CD4-positive, CD25-positive, alpha-beta regulatory T cell (primary cell): ENCODE measurements around the gene CLPTM1L. TPM values are rescaled to one million over a fixed set of nuclear protein-coding genes. Genes with fewer than 3 reads are reported as not detected.
"Not testable (repeated sequence)": the region's sequence is repeated elsewhere in the genome, so short reads cannot be mapped to it uniquely, and the experiment has no call there.

ENCODE experiments used
- ATAC-seq, 2 donors: fragments of 150-1000 bp; cut with Tn5 transposase; one replicate each; pipeline ENCODE4 v1.10.0; 2021; ENCODE audit warnings: low read depth in 2 of 2, moderate number of reproducible peaks in 2 of 2, moderate library complexity in 1 of 2
- DNase-seq, 3 donors: peaks; one replicate each; pipeline versions ENCODE4 v3.0.0 to v3.0.0-alpha.2; 2012 to 2022; ENCODE audit warnings: mixed read lengths in 1 of 3
- H3K27ac ChIP-seq: one replicate; pipeline ENCODE4 v1.7.0; 2013; ENCODE audit warnings: mild to moderate bottlenecking, low read length; ENCODE audit not compliant: insufficient read depth, poor library complexity, severe bottlenecking
- H3K27me3 ChIP-seq: one replicate; pipeline ENCODE4 v1.7.0; 2013; ENCODE audit warnings: low read length; ENCODE audit not compliant: control insufficient read depth, insufficient read depth
- H3K36me3 ChIP-seq: one replicate; pipeline ENCODE4 v1.7.0; 2013; ENCODE audit warnings: mild to moderate bottlenecking, low read length, moderate library complexity; ENCODE audit not compliant: control insufficient read depth, insufficient read depth
- H3K4me1 ChIP-seq: 2 replicates; pipeline ENCODE4 v1.7.0; 2013; ENCODE audit warnings: mild to moderate bottlenecking, low read length; ENCODE audit not compliant: insufficient read depth, control insufficient read depth, poor library complexity, severe bottlenecking
- H3K4me3 ChIP-seq: one replicate; pipeline ENCODE4 v1.7.0; 2013; ENCODE audit warnings: low read depth, mild to moderate bottlenecking, low read length, moderate library complexity
- H3K9me3 ChIP-seq, 2 experiments: 1 replicate in 1 of 2; 2 replicates in 1 of 2; pipeline ENCODE4 v1.7.0; 2013; ENCODE audit warnings: low read length in 2 of 2, mild to moderate bottlenecking in 1 of 2, moderate library complexity in 1 of 2; ENCODE audit not compliant: control insufficient read depth in 2 of 2
- H3K27ac Mint-ChIP-seq, 3 donors: one replicate each; pipeline ENCODE4 v1.8.0; 2020 to 2022; ENCODE audit warnings: mild to moderate bottlenecking in 3 of 3, mixed read lengths in 3 of 3, moderate library complexity in 2 of 3
- H3K27me3 Mint-ChIP-seq: one replicate; pipeline ENCODE4 v1.8.0; 2022; ENCODE audit warnings: mild to moderate bottlenecking, mixed read lengths
- H3K36me3 Mint-ChIP-seq: one replicate; pipeline ENCODE4 v1.8.0; 2020; ENCODE audit warnings: mixed read lengths
- H3K4me1 Mint-ChIP-seq, 4 donors: one replicate each; pipeline ENCODE4 v1.8.0; 2020 to 2022; ENCODE audit warnings: mixed read lengths in 4 of 4, mild to moderate bottlenecking in 1 of 4
- H3K4me3 Mint-ChIP-seq, 4 donors: one replicate each; pipeline ENCODE4 v1.8.0; 2020 to 2022; ENCODE audit warnings: mild to moderate bottlenecking in 4 of 4, mixed read lengths in 4 of 4, moderate library complexity in 3 of 4
- H3K9me3 Mint-ChIP-seq, 7 donors: one replicate each; pipeline ENCODE4 v1.8.0; 2020 to 2022; ENCODE audit warnings: mixed read lengths in 7 of 7, mild to moderate bottlenecking in 3 of 7, moderate library complexity in 2 of 7
- polyA plus RNA-seq, 4 donors: library from polyadenylated mRNA; unstranded; fragments of 300-500 nt; fragmentation: Illumina TruSeq; gene quantifications; one replicate each; pipeline ENCODE4 v1.2.3, GENCODE V29; 2021
- total RNA-seq: library from RNA; stranded (reverse); gene quantifications from one replicate; pipeline ENCODE4 v1.2.3, GENCODE V29; 2022

Gene CLPTM1L
- total and polyA plus RNA-seq, 5 donors from 2014 or later = 25.3 to 104 (median 58.8) TPM

DNA sequence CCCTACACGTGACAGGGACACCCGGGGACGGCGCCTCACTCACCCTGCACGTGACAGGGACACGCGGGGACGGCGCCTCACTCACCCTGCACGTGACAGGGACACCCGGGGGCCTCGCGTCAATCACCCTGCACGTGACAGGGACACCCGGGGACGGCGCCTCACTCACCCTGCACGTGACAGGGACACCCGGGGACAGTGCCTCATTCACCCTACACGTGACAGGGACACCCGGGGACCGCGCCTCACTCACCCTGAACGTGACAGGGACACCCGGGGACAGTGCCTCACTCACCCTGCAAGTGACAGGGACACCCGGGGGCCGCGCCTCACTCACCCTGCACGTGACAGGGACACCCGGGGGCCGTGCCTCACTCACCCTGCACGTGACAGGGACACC is 55.3 kb downstream of the CLPTM1L start:
- not testable (repeated sequence) for H3K36me3 ChIP-seq, H3K36me3 Mint-ChIP-seq, ATAC-seq, DNase-seq, H3K9me3 ChIP-seq, H3K27me3 ChIP-seq, H3K4me1 ChIP-seq, H3K27me3 Mint-ChIP-seq, H3K9me3 Mint-ChIP-seq, H3K27ac Mint-ChIP-seq, H3K4me3 Mint-ChIP-seq, H3K4me3 ChIP-seq, H3K27ac ChIP-seq
- H3K4me1 Mint-ChIP-seq = peaks cover 0 to 10% (median 4%) of the 10 kb centered on the region in 4 donors

GRCh38 chr5:1288439-1289335 is 56.2 kb downstream of the CLPTM1L start:
- Histone ChIP-seq H3K27me3 (no peaks in the 10 kb centered on the region), H3K4me1 (peaks cover 1% of the 10 kb centered on the region), H3K27ac (no peak overlapping the region), H3K9me3 (no peaks in the 10 kb centered on the region), H3K36me3 (no peaks in the 10 kb centered on the region), H3K4me3 (no peak overlapping the region)
- H3K9me3 Mint-ChIP-seq = peaks cover 0 to 4% (median 0%) of the 10 kb centered on the region in 7 donors
- H3K27me3 Mint-ChIP-seq = no peaks in the 10 kb centered on the region
- peaks cover 0 to 10% (median 4%) of the 10 kb centered on the region in 4 donors for H3K4me1 Mint-ChIP-seq
- H3K36me3 Mint-ChIP-seq = peaks cover 5% of the 10 kb centered on the region
- peak overlapping the region in 1 of 3 donors; percentile 59 for H3K27ac Mint-ChIP-seq
- peak overlapping the region in 1 of 4 donors; percentile 40 for H3K4me3 Mint-ChIP-seq
- DNase-seq (no peak), ATAC-seq (no peak)

DNA sequence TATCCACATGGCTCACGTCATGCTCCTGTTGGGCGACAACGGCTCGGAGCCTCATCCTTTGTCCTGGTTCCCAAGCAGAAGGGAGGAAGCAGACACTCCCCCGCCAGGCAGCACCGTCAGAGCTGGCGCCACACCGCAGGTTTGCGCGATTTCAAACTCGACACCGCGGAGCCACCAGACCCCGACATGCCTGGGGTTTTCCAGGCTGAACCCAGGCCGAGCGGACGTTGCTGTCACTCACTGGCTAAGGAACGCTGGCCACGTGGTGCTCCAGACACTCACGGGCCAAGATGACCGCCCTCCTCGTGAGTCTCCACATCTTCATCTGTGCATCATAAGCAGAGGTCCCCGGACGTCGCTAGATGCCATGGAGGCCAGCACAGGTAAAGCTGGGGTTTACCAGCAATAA is 59.0 kb downstream of the CLPTM1L start:
- Histone ChIP-seq H3K27me3 (no peaks in the 10 kb centered on the region), H3K36me3 (no peaks in the 10 kb centered on the region), H3K9me3 (no peaks in the 10 kb centered on the region), H3K4me3 (no peak overlapping the region), H3K4me1 (no peaks in the 10 kb centered on the region), H3K27ac (no peak overlapping the region)
- no peak overlapping the region for H3K27ac Mint-ChIP-seq
- H3K36me3 Mint-ChIP-seq = peaks cover 5% of the 10 kb centered on the region
- ATAC-seq (no peak), DNase-seq (no peak)
- peaks cover 0 to 4% (median 0%) of the 10 kb centered on the region in 7 donors for H3K9me3 Mint-ChIP-seq
- H3K4me1 Mint-ChIP-seq = no peaks in the 10 kb centered on the region
- no peak overlapping the region for H3K4me3 Mint-ChIP-seq
- no peaks in the 10 kb centered on the region for H3K27me3 Mint-ChIP-seq

DNA sequence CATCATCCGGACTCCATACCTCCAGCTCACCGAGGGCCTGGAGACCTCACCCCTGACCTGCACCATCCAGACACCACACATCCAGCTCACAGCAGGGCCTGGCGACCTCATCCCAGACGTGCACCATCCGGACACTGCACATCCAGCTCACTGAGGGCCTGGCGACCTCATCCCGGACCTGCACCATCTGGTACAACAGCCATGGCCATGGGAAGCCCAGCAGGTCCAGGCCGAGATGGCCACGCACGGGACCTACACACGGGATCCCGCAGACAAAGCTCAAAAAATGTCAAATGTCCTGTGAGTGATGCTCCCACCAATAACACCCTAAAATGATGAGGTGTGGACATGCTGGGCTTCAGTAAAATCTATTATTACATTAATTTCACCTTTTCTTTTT is 59.8 kb downstream of the CLPTM1L start:
- Mint-ChIP-seq H3K9me3 (peaks cover 0 to 4% (median 0%) of the 10 kb centered on the region in 7 donors), H3K36me3 (peaks cover 5% of the 10 kb centered on the region), H3K27ac (no peak overlapping the region), H3K27me3 (no peaks in the 10 kb centered on the region), H3K4me3 (no peak overlapping the region), H3K4me1 (no peaks in the 10 kb centered on the region)
- no peak for ATAC-seq
- Histone ChIP-seq H3K36me3 (no peaks in the 10 kb centered on the region), H3K27ac (no peak overlapping the region), H3K4me3 (no peak overlapping the region), H3K4me1 (no peaks in the 10 kb centered on the region), H3K27me3 (no peaks in the 10 kb centered on the region), H3K9me3 (no peaks in the 10 kb centered on the region)
- DNase-seq = no peak

DNA sequence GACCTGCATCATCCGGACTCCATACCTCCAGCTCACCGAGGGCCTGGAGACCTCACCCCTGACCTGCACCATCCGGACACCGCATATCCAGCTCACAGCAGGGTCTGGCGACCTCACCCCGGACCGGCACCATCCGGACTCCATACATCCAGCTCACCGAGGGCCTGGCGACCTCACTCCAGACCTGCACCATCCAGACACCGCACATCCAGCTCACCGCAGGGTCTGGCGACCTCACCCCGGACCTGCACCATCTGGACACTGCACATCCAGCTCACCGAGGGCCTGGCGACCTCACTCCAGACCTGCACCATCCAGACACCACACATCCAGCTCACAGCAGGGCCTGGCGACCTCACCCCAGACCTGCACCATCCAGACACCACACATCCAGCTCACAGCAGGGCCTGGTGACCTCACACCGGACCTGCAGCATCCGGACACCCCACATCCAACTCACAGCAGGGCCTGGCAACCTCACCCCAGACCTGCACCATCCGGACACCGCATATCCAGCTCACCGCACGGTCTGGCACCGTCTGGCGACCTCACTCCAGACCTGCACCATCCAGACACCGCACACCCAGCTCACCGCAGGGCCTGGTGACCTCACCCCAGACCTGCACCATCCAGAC is 60.4 kb downstream of the CLPTM1L start:
- H3K4me3 Mint-ChIP-seq, DNase-seq, H3K9me3 Mint-ChIP-seq, H3K4me1 ChIP-seq, H3K27ac Mint-ChIP-seq, H3K36me3 Mint-ChIP-seq, H3K36me3 ChIP-seq, H3K4me3 ChIP-seq, ATAC-seq, H3K27ac ChIP-seq, H3K27me3 Mint-ChIP-seq, H3K9me3 ChIP-seq, H3K4me1 Mint-ChIP-seq, H3K27me3 ChIP-seq: not testable (repeated sequence)

DNA sequence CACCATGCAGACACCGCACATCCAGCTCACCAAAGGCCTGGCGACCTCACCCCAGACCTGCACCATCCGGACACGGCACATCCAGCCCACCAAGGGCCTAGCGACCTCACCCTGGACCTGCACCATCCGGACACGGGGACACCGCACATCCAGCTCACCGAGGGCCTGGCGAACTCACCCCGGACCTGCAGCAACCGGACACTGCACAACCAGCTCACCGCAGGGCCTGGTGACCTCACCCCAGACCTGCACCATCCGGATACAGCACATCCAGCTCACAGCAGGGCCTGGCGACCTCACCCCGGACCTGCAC is 61.2 kb downstream of the CLPTM1L start:
- not testable (repeated sequence) for H3K9me3 Mint-ChIP-seq, H3K4me1 Mint-ChIP-seq

GRCh38 chr5:1282993-1283728 is 61.7 kb downstream of the CLPTM1L start:
- not testable (repeated sequence) for H3K36me3 Mint-ChIP-seq, DNase-seq, H3K4me1 ChIP-seq, H3K27me3 ChIP-seq, H3K4me1 Mint-ChIP-seq, H3K4me3 Mint-ChIP-seq, H3K27me3 Mint-ChIP-seq, H3K27ac Mint-ChIP-seq, H3K9me3 Mint-ChIP-seq, H3K36me3 ChIP-seq, H3K4me3 ChIP-seq, ATAC-seq, H3K27ac ChIP-seq, H3K9me3 ChIP-seq

More for the DNA sequence above, 61.2 kb downstream of the CLPTM1L start:
- not testable (repeated sequence) for H3K4me3 ChIP-seq, DNase-seq, H3K4me3 Mint-ChIP-seq, H3K9me3 ChIP-seq, H3K4me1 ChIP-seq, H3K27me3 ChIP-seq, H3K27ac Mint-ChIP-seq, H3K36me3 ChIP-seq, H3K27me3 Mint-ChIP-seq, ATAC-seq, H3K27ac ChIP-seq, H3K36me3 Mint-ChIP-seq
